Stimulated activated CD8-positive, alpha-beta memory T cell treated with anti-CD3 and anti-CD28 coated beads, Interleukin-7, amount 100 ng/mL, for 48 hours (primary cell): ENCODE measurements around the gene CELF2.

Experiments
- DNase-seq, 2 donors: peaks; one replicate each; pipeline ENCODE4 v3.0.0-alpha.2; 2020; ENCODE audit warnings: low read depth in 1 of 2; ENCODE audit errors: extremely low read depth in 1 of 2

CELF2 gene

GRCh38 chr10:11192304-11193000 is 174.8 kb downstream of the CELF2 start:
- DNase-seq = no peak

GRCh38 chr10:11193001-11193551 is 175.4 kb downstream of the CELF2 start:
- DNase-seq = no peak

GRCh38 chr10:11194859-11195586 is 177.4 kb downstream of the CELF2 start:
- DNase-seq = no peak

- no peak for DNase-seq
These were observed 178.0 kb downstream of the CELF2 start for GRCh38 chr10:11195623-11196022.

GRCh38 chr10:11197266-11197712 is 179.6 kb downstream of the CELF2 start:
- no peak for DNase-seq

GRCh38 chr10:11197878-11198277 is 180.2 kb downstream of the CELF2 start:
- DNase-seq = no peak

GRCh38 chr10:11201911-11202310 is 184.2 kb downstream of the CELF2 start:
- no peak for DNase-seq

GRCh38 chr10:11204351-11204942 is 186.8 kb downstream of the CELF2 start:
- no peak for DNase-seq

GRCh38 chr10:11205030-11205772 is 187.5 kb downstream of the CELF2 start:
- DNase-seq = no peak

- DNase-seq = no peak
These were observed 189.2 kb downstream of the CELF2 start for GRCh38 chr10:11206676-11207559.

GRCh38 chr10:11207560-11207844 is 189.8 kb downstream of the CELF2 start:
- DNase-seq = no peak

GRCh38 chr10:11208243-11208642 is 190.6 kb downstream of the CELF2 start:
- DNase-seq = no peak

GRCh38 chr10:11208908-11209829 is 191.5 kb downstream of the CELF2 start:
- DNase-seq = no peak

- no peak for DNase-seq
These were observed 192.1 kb downstream of the CELF2 start for GRCh38 chr10:11209830-11210181.

- DNase-seq = no peak
These were observed 192.7 kb downstream of the CELF2 start for GRCh38 chr10:11210211-11210922.

GRCh38 chr10:11212288-11213085 is 194.8 kb downstream of the CELF2 start:
- DNase-seq = no peak

GRCh38 chr10:11213137-11213536 is 195.5 kb downstream of the CELF2 start:
- no peak for DNase-seq

- no peak for DNase-seq
These were observed 196.7 kb downstream of the CELF2 start for GRCh38 chr10:11214407-11214806.
